ENCODE results near the gene LRRD1. TPM values are rescaled to one million over a fixed set of nuclear protein-coding genes. Genes with fewer than 3 reads are reported as not detected.

Gene LRRD1
- not detected for total RNA-seq
- long read RNA-seq, result 0 reads

DNA sequence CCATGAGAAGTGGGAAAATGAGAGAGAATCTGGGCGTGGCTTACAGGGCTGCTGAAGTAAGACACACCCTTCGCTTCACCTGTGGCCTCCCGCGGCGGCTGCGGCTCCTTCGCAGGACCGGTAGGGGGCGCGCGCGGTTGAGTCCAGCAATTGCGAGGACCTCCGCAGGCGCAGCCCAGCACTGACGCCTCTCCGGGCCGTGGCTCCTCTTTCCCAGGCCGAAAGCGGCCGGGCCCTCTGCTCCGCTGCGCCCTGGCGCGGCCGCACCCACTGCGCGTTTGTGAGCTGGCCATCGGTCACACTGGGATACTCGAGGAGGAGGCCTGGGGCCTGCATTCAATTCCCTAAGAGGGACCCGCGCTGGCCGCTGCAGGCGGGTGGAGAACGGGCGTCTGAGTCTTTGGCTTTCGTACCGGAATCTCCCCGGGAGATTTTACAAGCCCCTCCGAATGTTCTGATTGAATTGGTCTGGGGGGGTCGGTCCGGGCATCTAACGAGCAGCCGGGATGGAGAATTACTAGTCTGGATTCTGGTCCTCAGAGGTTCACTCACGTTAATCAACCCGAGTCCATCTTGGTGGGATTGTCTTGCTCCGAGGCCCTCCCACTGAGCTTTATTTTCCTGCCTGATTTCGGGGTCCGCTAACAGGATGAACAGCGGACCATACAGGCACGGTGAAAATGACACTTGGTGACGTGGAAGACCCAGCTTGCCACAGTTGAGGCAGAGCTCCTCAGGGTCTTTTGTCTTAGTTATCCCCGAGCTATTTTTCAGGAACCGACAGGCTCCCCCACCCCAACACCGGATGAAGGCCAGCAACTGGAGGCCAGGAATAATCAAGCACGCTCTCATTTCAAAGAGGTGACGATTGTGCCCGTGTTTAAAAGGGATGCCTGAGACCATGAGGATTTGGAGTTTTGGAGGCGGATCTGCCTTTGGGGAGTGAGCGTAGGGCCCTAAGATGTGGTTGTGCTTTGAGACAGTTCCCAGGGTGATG is at the start of gene LRRD1:
LRRD1 (minus strand) TSS at position 215 of the 997 bp plus-strand sequence. CDS start 13,940 bp downstream, outside the sequence.
- peak; percentile 100 for ATAC-seq
- TF ChIP-seq, protein P1, sequence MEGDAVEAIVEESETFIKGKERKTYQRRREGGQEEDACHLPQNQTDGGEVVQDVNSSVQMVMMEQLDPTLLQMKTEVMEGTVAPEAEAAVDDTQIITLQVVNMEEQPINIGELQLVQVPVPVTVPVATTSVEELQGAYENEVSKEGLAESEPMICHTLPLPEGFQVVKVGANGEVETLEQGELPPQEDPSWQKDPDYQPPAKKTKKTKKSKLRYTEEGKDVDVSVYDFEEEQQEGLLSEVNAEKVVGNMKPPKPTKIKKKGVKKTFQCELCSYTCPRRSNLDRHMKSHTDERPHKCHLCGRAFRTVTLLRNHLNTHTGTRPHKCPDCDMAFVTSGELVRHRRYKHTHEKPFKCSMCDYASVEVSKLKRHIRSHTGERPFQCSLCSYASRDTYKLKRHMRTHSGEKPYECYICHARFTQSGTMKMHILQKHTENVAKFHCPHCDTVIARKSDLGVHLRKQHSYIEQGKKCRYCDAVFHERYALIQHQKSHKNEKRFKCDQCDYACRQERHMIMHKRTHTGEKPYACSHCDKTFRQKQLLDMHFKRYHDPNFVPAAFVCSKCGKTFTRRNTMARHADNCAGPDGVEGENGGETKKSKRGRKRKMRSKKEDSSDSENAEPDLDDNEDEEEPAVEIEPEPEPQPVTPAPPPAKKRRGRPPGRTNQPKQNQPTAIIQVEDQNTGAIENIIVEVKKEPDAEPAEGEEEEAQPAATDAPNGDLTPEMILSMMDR (IDR thresholded peaks at IDR 0.05), result peak; percentile 98 to 100 (median 100)
- TF ChIP-seq POLR2A (IDR thresholded peaks at IDR 0.05), result no peak
- H3K27ac ChIP-seq, result peak within 1 kb of the TSS; percentile 13 to 63 (median 39)

GRCh38 chr7:92228742-92229141 is 49.8 kb upstream of the LRRD1 start:
- no peaks in the 10 kb centered on the region for H3K9me3 ChIP-seq
- peaks cover 0 to 47% (median 11%) of the 10 kb centered on the region in 4 donors for H3K36me3 ChIP-seq
- TF ChIP-seq, protein P1 (IDR thresholded peaks at IDR 0.05), result no peak
- TF ChIP-seq POLR2A (IDR thresholded peaks at IDR 0.05), result no peak
- intact Hi-C loops (cut with DNase I), result no loop called here
- H3K27me3 ChIP-seq, result no peaks in the 10 kb centered on the region
- WGBS (ENCODE audit: insufficient coverage, low coverage, low lambda C conversion rate, missing lambda C conversion rate), result 100% methylated on average over 1 of the region's 2 CpGs
- H3K4me3 ChIP-seq, result no peak overlapping the region
- ATAC-seq (no peak), DNase-seq (no peak)
- no peak overlapping the region for H3K27ac ChIP-seq
- H3K4me1 ChIP-seq, result no peaks in the 10 kb centered on the region

More for the DNA sequence above, at the start of gene LRRD1:
- peak within 1 kb of the TSS; percentile 34 to 57 (median 52) for H3K4me3 ChIP-seq
- DNase-seq, result peak; percentile 91 to 93 (median 92)
- no peaks in the 10 kb centered on the region for H3K4me1 ChIP-seq
- H3K9me3 ChIP-seq, result no peaks in the 10 kb centered on the region
- intact Hi-C loops (cut with DNase I), result no loop called here
- H3K36me3 ChIP-seq, result no peaks in the 10 kb centered on the region
- no peaks in the 10 kb centered on the region for H3K27me3 ChIP-seq
- WGBS (ENCODE audit: insufficient coverage, low coverage, low lambda C conversion rate, missing lambda C conversion rate), result 26% methylated on average over 22 of the region's 60 CpGs

DNA sequence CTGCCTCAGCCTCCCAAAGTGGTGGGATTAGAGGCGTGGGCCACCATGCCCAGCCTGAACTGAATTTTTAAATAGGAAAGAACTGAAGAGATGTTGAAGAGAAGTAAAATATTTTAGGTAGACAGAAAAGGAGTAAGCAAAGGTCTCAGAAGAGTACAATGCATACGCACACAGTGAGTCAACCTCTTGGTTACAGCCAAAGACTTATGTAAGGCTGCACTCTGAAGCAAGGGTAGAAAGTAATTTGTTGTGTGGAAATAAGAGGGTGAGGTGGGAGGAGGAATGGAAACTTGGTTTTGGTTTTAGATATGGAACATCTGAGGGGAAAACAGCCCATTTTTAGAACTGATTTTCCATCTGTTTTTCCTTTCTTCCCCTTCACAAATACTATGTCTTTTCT is 49.2 kb upstream of the LRRD1 start:
- no peak for ATAC-seq
- H3K4me1 ChIP-seq, result no peaks in the 10 kb centered on the region
- H3K9me3 ChIP-seq, result no peaks in the 10 kb centered on the region
- H3K27me3 ChIP-seq, result no peaks in the 10 kb centered on the region
- no peak for DNase-seq
- intact Hi-C loops (cut with DNase I), result no loop called here
- H3K36me3 ChIP-seq, result peaks cover 0 to 43% (median 11%) of the 10 kb centered on the region in 4 donors
- no peak overlapping the region for H3K27ac ChIP-seq
- TF ChIP-seq, protein P1 (IDR thresholded peaks at IDR 0.05), result no peak
- no peak overlapping the region for H3K4me3 ChIP-seq
- WGBS (ENCODE audit: insufficient coverage, low coverage, low lambda C conversion rate, missing lambda C conversion rate), result 100% methylated on average over 2 of the region's 2 CpGs

DNA sequence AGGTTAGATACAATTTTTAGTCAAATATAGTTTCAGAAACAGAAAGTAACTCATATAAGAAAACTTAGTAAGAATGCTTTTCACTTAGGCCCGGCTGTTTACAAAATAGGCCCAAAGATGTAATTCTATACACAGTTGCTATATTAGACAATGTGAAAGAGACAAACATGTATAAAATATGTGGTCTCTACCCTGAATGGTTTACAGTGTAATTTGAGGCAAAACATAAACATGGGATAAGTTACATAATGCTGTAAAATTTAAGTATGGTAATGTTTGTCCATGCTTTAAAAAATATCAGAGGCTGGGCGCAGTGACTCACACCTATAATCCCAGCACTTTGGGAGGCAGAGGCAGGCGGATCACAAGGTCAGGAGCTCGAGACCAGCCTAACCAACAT is 48.0 kb upstream of the LRRD1 start:
- no peak overlapping the region for H3K4me3 ChIP-seq
- no peak overlapping the region for H3K27ac ChIP-seq
- no peaks in the 10 kb centered on the region for H3K27me3 ChIP-seq
- ATAC-seq, result no peak
- TF ChIP-seq POLR2A (IDR thresholded peaks at IDR 0.05), result no peak
- TF ChIP-seq, protein P1 (IDR thresholded peaks at IDR 0.05), result no peak
- H3K36me3 ChIP-seq, result peaks cover 0 to 44% (median 12%) of the 10 kb centered on the region in 4 donors
- DNase-seq, result no peak
- intact Hi-C loops (cut with DNase I), result no loop called here
- WGBS (ENCODE audit: insufficient coverage, low coverage, low lambda C conversion rate, missing lambda C conversion rate), result 89% methylated on average over 3 of the region's 4 CpGs
- no peaks in the 10 kb centered on the region for H3K9me3 ChIP-seq
- no peaks in the 10 kb centered on the region for H3K4me1 ChIP-seq
